ENCODE measurements around the gene CLSTN1. TPM values are rescaled to one million over a fixed set of nuclear protein-coding genes. Genes with fewer than 3 reads are reported as not detected.

The CLSTN1 gene
- total and polyA plus RNA-seq, 2 of the 8 experiments (the other 6 are each of a cell fraction or from before 2014, with no cell fraction given), result 34.2 to 97.4 TPM

DNA sequence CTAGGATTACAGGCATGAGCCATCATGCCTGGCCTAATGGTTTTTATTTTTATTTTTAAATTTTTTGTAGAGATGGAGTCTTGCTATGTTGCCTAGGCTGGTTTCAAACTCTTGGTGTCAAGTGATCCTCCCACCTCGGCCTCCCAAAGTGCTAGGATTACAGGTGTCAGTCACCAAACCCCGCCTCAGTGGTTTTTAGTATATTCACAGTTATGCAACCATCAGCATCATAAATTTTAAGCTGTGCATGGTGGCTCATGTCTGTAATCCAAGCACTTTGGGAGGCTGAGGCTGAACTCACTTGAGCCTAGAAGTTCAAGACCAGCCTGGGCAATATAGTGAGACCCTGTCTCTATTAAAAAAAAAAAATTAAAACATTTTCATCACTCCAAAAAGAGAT, 143.7 kb downstream of the CLSTN1 start:
- H2AK5ac ChIP-seq (ENCODE audit: low read depth, low read length), result no peak overlapping the region
- no peaks in the 10 kb centered on the region for H3K79me1 ChIP-seq (ENCODE audit: low read depth, low read length)
- H2BK12ac ChIP-seq (ENCODE audit: low read depth, low read length), result no peak overlapping the region
- FAIRE-seq (no peak), DNase-seq (ENCODE audit: low read depth in 1 of 2, low spot score in 2 of 2) (no peak)
- no peaks in the 10 kb centered on the region for H3K23me2 ChIP-seq (ENCODE audit: low read depth, low read length)
- ChIA-PET POLR2A (ENCODE audit: partially characterized antibody) (interaction anchor here (0.9 to 2.0 kb wide), 3 partner anchors 10 to 36 kb away, joined by 3 to 8 read pairs (median 4); no protein-coding TSS in a partner anchor), CTCF (ENCODE audit: partially characterized antibody) (interaction anchor here (0.7 to 2.7 kb wide), 8 partner anchors 22 to 324 kb away, joined by 3 to 13 read pairs (median 3); no protein-coding TSS in a partner anchor)
- no peak overlapping the region for H3K56ac ChIP-seq (replicated peaks; ENCODE audit: insufficient read length, low read depth, low read length)
- H2BK5ac ChIP-seq (ENCODE audit: low read depth, low read length), result no peak overlapping the region
- no peak overlapping the region for H4K8ac ChIP-seq (ENCODE audit: extremely low read depth, insufficient read depth, low read length)
- H3K4me3 ChIP-seq (ENCODE audit: extremely low read depth in 1 of 4, insufficient read depth in 2 of 4, low read depth in 3 of 4, low read length in 4 of 4), result no peak overlapping the region
- TF ChIP-seq GABPA (IDR thresholded peaks at IDR 0.05; ENCODE audit: borderline replicate concordance, insufficient read depth, low read length) (no peak), RBBP5 (IDR thresholded peaks at IDR 0.05; ENCODE audit: borderline replicate concordance, low read depth, low read length) (no peak), EP300 (IDR thresholded peaks at IDR 0.05; ENCODE audit: borderline replicate concordance in 1 of 2, low read depth in 2 of 2, low read length in 2 of 2) (no peak), SIRT6 (IDR thresholded peaks at IDR 0.05; ENCODE audit: low read length) (no peak), MAFK (IDR thresholded peaks at IDR 0.05; ENCODE audit: low read depth, low read length) (no peak), PHF8 (conservative IDR thresholded peaks at IDR 0.05; ENCODE audit: low read depth, low read length) (no peak)
- H3K23ac ChIP-seq (ENCODE audit: insufficient read length), result no peak overlapping the region
- no peaks in the 10 kb centered on the region; a peak in 1 of 8 replicates for H3K36me3 ChIP-seq (ENCODE audit: control insufficient read depth in 2 of 4, insufficient read depth in 4 of 4, low read length in 3 of 4)
- no peak overlapping the region for H2AFZ ChIP-seq (ENCODE audit: low read length)
- 91% methylated on average over 2 of the region's 2 CpGs; no CpG with 5 or more reads in 1 of the 2 experiments for whole genome bisulfite sequencing, 2 experiments (ENCODE audit: extremely low coverage in 1 of 2, insufficient coverage in 1 of 2, insufficient read length in 1 of 2, insufficient replicate concordance in 2 of 2, low coverage in 1 of 2, low lambda C conversion rate in 2 of 2, missing lambda C conversion rate in 1 of 2)
- H2BK20ac ChIP-seq (ENCODE audit: low read length), result no peak overlapping the region
- H3K14ac ChIP-seq (ENCODE audit: insufficient read length), result no peak overlapping the region
- no peaks in the 10 kb centered on the region for H3K9me3 ChIP-seq (ENCODE audit: insufficient read depth in 2 of 2, low read depth in 1 of 2, low read length in 1 of 2)
- H3K27me3 ChIP-seq (replicated peaks in 1 of 4; ENCODE audit: control insufficient read depth in 3 of 4, extremely low read depth in 1 of 4, insufficient read depth in 3 of 4, low read length in 3 of 4), result no peaks in the 10 kb centered on the region
- no peak overlapping the region for H2BK120ac ChIP-seq (replicated peaks; ENCODE audit: low read depth, low read length)
- H3K4me1 ChIP-seq (replicated peaks in 1 of 4; ENCODE audit: control insufficient read depth in 3 of 4, insufficient read depth in 4 of 4, low read length in 3 of 4), result 0 out of 7 replicates have a peak, but pooled peaks cover 0 to 2% (median 0%) of the 10 kb centered on the region in 4 experiments
- no peak overlapping the region for H2BK15ac ChIP-seq (ENCODE audit: low read length)
- H3K27ac ChIP-seq (ENCODE audit: low read depth, low read length), result no peak overlapping the region
- H3K9ac ChIP-seq (replicated peaks in 1 of 4; ENCODE audit: extremely low read depth in 1 of 4, low read depth in 3 of 4, low read length in 3 of 4), result no peak overlapping the region
- no peaks in the 10 kb centered on the region for H3K79me2 ChIP-seq (ENCODE audit: control insufficient read depth in 1 of 2, insufficient read depth in 2 of 2, low read length in 2 of 2)
- peaks cover 0 to 2% of the 10 kb centered on the region in 2 experiments for H4K20me1 ChIP-seq (replicated peaks in 1 of 2; ENCODE audit: control insufficient read depth in 1 of 2, insufficient read depth in 2 of 2, low read length in 2 of 2)
- H4K5ac ChIP-seq (ENCODE audit: insufficient read length, low read depth, low read length), result no peak overlapping the region
- no peak overlapping the region for H3K18ac ChIP-seq (ENCODE audit: extremely low read depth, low read length)
- no peak overlapping the region for H4K91ac ChIP-seq (replicated peaks; ENCODE audit: insufficient read length, low read length)
- H3K4ac ChIP-seq (replicated peaks; ENCODE audit: insufficient read length, low read depth, low read length), result no peak overlapping the region
- H3K4me2 ChIP-seq (ENCODE audit: insufficient read depth in 1 of 2, low read depth in 2 of 2, low read length in 2 of 2), result no peak overlapping the region

All from H1 (cell line).